GM19455 (cell line): Measurements from ENCODE around the gene CDK18.
"Not testable (repeated sequence)": the region's sequence is repeated elsewhere in the genome, so short reads cannot be mapped to it uniquely, and the experiment has no call there.

Experiments used
- ATAC-seq: cut with Tn5 transposase; IDR thresholded peaks from one replicate; pipeline ENCODE4 v1.9.1; 2021; ENCODE audit not compliant: unreplicated experiment

The CDK18 gene

DNA sequence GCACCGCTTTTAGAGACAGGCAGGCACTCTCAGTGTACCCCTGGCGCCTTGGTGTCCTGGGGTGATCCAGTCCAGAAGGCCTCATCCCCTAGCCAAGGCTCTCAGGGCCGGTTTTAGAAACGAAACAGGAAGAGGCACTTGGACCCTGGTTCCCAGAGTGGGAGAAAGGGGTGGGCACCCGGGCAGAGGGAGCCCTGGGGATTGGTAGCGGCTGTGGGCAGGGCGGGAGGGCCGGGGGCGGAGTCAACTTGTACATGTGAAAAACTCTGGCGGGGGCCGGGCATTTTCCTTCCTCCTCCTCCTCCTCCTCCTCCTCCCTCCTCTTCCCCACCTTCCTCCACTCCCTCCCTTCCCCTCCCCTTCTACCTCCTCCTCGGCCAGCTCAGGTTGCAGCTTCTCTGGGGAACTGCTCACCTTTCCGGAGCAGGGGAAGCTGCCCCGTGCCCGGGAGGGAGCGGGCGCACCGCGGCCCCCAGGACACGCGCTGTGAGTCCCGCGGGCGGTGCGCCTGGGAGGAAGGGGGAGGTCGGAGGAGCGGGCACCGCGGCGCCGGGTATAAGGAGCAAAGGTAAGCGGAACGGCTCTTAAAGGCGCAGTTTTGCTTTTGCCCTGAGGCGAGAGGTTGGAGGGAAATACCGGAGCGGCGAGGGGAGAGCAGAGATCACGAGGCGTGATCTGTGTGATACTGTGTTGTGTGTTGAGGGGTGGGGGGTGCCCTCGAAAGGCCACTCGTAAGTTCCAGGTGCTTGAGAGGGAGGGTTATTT is at the start of gene CDK18:
Gene CDK18, plus strand, starts transcription at position 359 of the 765 bp plus-strand sequence. CDS start 18,499 bp downstream, outside the sequence.
- no peak for ATAC-seq

DNA sequence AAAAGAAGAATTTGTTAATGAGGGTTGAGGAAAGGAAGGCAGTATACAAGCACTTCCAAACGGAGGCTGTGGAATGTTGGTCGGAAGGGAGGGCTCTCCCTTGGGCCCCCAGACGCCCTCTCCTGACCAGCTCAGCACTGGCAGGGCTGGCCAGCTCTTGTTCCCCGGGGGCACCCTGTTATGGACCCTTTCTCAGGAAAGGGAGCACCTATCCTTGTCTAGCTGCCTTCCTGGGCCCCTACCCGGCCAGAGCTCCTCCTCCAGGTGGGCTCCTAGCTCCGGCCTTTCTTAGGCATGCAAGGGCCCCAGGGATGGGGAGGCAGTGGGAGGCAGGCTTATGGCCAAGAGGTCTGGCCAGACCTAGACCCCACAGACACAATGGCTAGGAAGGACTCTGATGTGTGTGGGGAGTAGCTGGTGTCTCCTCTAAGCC is 49.5 kb upstream of the CDK18 start:
- ATAC-seq: no peak

DNA sequence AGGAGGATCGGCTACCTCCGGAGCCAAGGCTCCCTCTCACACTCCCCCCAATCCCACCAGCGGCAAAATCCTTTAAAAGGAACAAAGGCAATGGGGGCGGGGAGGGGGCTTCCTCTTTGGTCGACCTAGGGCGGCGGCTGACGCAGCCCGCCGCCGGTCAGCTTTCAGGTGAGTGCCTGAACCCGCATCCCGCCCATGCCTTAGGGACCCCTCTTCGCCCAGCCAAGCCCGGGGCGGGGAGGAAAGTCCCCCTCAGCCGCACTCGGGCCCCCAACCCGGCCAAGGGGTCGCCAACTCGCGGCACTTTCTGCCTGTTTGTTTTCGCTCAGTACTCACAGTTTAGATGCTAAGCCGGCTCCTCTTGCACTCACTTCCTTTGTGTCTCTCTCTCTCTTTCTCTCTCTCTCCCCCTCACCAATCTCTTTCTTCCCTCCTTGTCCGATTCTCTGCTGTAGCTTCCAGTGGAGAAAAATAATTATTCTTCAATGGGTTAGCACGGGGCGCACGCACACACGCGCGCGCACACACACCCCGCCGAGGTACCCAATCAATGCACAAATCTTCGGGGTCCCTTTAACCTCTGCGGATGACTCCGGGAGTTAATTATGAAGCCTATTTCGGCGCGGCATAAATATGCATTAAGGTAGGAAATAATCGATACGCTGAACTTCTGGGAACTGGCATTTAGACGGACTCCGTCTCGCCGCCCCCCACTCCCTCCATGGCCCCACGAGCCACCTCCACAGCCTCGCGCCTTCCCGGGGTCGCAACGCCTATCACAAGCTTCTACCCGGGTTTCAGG is 48.7 kb upstream of the CDK18 start, which contains the start of gene BLACAT1:
Gene BLACAT1, minus strand, starts transcription at position 465 of the 802 bp plus-strand sequence.
- no peak for ATAC-seq

DNA sequence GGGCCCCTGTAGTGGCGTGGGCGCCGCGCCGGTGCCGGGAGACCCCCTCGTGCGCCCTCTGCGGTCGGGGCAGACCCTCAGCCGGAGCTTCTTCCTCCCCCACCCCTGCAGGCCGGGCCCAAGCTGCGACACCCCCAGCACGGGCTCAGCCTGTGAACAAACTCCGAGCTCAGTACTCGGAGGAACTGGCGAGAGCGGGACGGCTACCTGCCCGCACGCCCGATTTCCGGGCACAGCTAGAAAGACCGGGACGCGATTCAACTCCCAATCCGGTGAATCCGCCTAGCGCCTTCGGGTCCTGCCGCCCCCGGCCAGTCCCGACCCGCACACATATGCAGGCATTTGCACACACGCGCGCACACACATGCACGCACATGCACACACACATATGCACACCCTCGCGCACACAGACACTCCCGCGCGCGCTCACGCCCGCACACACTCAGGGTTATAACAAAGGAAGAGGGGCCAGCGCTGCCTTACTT is 48.0 kb upstream of the CDK18 start:
- ATAC-seq: no peak

DNA sequence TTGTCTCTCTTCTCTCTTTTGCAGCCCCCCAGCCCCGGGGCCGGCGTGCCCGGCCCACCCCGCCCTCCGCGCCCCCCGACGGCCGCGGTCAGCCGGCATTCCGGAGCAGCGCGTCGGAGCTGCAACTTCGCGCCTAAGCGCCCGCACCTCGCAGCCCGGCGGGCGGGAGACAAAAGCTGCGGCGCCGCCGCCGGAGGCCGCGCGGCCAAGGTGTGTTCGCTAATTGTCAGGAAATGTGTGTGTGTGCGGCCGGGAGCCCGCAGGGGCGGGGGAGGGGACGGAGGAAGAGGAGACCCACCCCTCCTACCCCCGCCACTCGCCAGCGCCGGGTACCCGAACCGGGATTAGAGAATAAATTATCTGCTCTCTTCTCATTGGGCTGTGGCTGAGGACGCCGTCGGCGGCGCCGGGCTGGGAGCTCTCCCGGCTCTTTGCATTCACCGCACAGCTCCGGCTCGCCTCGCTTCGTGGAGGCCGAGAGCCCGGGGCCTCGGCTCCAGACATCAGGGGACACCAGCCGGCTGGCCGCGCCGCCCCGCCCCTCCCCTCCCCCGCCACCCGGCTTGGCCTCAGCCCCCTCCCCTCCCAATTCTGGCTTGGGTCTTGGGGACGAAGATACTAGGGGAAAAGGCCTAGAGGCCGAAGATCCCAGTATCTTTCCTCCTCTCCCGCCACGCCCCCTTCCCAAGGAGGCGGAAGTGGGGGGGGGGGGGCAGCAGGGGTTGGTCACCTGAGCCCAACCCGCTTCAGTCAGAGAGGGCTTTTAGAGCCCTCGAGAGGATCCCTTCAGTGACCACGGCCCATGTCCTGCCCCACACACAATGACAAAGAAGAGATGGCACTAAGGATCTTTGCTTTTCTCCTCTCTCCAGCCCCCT is 47.4 kb upstream of the CDK18 start:
- ATAC-seq: no peak

DNA sequence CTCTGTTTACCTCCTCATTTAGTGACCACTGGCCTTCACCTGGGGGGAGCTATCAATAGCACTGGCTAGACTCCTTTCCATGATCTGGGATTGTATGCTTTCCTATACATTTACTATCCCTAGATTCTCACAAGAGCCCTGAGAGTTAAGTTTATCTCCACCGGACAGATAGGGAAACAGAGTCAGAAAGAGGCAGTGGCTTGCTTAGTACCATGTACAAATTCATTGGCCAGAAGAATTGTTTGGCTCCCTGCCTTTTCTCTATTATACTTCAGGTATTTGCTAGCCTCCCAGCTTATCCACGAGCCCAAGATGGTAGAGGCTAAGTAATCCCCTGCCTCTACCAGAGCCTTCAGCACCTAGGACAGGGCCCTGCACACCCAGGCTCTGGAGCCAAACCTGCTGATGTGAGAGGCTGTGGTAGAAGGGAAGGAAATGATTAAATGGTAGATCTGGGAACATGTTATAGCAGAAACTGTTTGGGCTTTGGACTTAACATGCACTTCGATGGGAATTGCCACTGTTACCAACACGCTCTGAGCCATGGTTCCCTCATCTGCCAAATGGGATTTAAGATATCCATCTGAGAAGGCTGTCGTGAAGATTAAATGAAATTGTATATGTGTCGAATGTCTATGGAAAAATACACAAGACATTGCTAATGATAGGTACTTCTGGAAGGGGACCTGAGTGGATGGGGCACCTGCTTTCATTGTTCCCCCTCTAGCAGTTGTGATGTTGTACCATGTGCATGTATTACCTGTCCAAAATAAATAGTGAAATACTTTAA is 45.5 kb upstream of the CDK18 start:
- ATAC-seq: no peak

DNA sequence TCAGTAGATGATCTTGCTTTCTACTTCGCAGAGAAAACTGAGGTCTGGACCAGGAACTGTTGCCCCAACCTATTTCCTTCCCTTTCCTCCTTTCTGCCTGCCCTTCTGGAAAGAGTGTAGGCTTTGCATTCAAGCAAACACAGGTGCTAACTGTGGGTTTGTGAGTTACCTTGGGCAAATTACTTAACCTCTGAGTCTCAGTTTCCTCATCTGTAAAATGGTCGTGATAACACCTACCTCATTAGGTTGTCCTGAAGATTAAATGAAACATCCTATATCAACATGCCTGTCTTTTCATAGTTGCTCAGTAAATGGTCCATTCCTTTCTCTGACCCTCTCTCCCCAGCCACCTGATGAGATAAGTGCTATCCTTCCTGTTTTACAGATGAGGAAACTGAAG is 39.1 kb upstream of the CDK18 start:
- ATAC-seq: no peak

DNA sequence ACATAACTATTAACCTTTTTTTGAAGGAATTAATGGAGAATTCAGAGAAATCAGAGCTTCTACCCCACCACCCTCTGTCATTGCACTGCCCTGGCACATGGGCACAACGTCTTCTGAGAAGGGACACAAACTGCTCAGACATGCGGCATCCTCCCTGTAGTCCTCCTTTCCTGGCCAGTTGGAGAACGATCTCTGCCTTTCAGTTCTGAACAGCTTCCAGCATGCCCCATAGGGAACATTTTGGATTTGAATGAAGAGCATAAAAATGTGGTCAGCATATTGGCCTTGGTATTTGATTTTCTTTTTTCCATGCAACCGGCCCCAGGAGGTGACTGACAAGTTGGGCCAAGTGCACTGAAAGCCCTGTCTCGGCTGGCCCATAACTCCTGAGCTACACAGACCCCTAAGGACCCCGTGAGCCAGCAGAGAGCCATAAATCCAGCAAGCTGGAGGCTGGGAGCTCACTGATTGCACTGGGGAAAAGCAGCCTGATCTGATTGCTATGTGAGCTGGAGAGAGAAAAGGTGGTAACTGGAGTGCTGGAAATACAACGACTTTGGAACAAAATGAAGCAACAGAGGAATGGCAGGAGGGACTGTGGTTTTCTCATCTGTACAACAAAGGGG is 37.8 kb upstream of the CDK18 start:
- no peak for ATAC-seq

DNA sequence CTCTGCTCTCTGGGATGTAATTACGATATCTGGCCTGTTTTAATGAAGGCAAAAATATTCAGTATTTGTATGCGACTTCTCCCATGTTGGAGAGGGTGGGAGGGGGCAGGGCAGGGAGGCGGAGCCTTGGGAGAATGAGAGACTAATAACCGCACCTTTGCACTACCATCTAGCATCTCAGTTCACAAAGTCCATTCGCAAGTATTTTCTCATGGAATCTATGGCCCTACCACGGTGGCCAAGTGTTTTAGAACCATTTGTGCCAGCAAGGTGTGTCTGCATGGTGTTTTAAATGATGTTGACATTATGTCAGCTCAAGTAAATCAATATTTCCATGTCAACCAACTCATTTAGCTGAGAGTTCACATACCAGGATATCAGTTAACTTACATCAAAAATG is 34.3 kb upstream of the CDK18 start:
- no peak for ATAC-seq

DNA sequence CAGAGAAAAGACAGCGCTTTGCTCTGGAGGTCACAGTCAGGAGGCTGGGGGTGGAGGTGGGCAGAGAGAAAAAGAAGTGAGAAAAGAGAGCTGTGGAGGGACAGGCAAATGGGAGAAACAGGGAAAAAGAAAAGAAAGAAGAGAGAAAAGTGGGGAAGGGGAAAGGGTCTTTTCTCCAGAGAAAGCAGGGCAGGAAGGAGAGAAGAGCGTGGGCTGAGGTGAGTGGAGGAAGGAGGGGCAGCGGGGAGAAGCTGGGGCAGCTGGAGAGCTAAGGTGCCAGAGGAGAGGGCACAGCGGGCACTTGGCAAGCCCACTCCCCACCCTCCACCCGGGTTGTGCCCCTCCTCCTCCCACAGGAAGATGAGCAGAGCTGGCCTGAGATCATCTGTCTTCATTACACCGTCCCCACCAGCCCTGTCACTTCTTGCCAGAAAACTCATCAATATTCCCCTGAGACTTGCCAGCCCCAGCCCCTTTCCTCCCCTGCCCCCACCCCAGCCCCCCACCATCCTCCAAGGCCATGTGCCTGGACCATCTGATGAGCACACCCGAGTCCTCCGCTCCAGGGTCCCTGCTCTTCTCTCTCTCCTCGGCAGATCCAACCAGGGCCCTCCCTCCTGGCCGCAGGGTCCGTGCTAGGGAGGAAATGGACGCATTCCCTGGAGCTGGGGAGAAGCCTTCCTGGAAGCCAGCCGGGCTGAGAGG is 31.6 kb upstream of the CDK18 start:
- ATAC-seq: no peak

DNA sequence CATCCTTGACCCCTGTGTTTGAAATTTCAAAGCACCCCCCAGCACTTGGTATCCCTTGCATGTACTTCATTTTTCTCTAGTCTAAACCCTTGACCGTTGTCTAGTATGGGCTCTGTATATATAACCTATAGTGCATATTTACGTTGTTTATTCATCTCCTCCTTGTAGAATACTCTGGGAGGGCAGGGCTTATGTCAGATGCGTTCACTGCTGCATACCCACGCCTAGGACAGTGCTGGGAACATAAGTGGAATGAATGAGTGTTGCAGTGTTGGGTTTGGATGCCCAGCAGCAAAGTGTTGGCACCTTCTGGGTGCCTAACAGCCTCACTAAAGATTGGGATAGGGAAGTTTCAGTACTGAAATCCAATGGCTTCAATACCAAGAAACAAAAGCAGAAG is 31.0 kb upstream of the CDK18 start:
- no peak for ATAC-seq

DNA sequence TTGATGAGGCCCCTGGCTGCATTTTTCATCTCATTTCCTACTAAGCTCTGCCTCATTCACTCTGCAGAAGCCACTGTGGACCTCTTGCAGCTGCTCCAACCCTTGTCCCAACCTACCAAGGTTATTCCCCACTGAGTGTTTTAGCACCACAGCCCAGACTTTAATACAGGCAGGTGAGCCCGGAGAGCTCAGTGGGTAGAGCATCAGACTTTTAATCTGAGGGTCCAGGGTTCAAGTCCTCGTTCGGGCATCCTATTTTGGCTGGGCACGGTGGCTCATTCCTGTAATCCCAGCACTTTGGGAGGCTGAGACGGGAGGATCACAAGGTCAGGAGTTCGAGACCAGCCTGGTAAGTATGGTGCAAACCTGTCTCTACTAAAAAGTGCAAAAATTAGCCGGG is 30.5 kb upstream of the CDK18 start:
- no peak for ATAC-seq

DNA sequence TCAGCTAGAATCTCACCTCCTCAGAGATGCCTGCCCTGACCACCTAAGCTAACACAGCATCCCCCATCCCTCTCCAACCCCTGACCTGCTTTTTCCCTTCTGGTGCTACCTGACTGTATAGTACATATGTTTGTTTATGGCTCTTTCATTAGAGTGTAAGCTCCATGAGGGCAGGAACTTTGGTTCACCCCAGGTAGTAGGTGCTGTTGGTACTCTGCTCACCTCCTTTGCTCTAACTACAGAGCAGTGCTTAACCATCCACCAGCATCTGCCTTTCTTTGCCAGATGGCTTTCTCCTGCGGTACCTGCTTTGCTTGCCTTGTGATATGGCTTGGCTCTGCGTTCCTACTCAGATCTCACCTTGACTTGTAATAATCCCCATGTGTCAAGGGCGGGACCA is 29.9 kb upstream of the CDK18 start:
- no peak for ATAC-seq

DNA sequence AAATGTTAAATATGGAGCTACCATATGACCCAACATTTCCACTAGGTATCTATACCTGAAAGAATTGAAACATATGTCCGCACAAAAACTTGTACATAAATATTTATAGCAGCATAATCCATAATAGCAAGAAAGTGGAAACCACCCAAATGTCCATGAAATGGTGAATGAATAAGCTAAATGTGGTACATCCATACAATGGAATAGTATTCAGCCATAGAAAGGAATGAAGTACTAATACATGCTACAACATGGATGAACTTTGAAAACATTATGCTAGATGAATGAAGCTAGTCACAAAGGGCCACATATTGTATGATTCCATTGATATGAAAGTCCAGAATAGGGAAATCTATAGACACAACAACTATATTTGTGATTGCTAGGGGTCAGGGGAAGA is 28.6 kb upstream of the CDK18 start:
- no peak for ATAC-seq

DNA sequence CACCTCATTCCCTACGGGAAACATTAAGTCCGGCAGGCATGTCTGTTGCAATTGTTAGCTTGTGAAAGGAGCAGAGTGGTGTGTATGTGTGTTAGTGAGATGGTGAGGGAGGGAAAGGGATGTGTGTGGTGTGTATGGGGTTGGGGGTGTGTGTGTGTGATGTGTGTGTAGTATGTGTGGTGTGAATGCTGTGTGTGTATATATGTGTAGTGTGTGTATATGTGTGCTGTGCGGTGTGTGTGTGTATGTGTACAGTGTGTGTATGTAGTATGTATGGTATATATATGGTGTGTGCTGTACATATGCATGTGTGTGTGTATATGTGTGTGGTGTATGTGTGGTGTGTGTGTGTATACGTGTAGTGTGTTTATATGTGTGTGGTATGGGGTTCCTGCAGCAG is 27.8 kb upstream of the CDK18 start:
- ATAC-seq: no peak

DNA sequence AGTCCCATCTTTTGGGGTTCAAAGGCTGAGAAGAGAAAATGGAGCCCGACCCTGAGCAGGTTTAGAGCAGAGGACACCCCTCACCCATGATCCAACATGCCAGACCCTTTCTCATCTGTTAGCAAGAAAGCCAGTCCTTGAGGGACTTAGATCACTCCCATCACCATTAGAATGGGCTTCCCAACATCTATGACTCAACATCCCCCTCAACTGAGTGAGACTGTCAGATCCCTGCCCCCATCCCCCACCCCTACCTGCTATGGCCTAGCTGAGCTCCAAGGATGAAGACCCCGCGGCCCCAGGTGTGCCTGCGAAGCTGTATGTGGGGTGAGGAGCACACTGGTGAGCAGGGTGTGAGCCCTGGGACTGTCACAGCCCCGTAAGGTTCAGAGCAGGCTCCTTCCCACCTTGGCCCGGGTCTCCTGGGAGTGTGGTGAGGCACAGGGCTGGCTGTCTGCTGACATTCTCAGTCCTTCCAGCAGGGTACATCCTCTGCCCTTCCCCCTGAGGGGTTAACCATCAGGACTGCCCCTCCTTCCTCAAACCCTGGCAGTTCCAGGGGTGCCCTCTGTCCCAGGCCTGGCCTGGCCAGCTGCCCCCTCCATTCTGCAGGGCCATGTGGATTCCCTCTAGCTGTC is 27.2 kb upstream of the CDK18 start:
- no peak for ATAC-seq

DNA sequence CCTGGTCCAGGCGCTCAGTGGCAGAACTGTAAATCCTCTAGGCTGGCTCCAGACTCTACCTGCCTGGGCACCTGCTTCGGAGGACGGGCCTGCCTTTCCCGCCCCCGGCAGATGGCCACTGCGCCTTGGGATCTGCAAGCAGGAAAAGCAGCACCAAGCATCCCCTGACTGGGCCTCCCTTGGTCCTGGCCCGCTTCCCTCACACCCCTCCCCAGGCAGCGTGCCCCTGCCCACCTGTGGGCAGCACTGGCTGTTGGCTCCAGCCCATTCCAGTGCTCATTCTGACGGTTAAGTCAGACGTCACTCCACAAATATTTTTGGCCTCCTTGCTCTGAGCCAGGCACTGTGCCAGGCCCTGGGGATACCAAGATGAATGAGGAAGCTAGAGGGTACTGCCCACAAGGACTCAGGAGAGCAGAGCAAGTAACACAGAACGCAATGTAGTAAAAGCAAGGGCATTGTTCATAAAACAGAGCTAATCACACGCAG is 26.7 kb upstream of the CDK18 start:
- no peak for ATAC-seq

DNA sequence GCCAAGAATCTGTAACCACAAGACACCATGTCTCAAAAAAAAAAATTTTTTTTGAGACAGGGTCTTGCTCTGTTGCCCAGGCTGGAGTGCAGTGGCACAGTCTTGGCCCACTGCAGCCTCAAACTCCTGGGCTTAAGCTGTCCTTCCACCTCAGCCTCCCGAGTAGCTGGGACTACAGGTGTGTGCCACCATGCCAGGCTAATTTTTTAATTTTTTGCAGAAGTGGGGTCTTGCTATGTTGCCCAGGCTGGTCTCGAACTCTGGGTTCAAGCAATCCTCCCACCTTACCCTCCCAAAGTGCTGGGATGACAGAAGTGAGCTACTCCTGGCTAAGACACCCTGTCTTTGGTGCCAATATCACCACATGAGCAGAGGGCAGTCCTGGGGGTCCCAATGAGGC is 25.5 kb upstream of the CDK18 start:
- not testable (repeated sequence) for ATAC-seq
